ENCODE data around the gene CDC73.

GRCh38 chr1:193176788-193177187 lies 55.0 kb downstream of the CDC73 start:
- TF ChIP-seq, protein P1, sequence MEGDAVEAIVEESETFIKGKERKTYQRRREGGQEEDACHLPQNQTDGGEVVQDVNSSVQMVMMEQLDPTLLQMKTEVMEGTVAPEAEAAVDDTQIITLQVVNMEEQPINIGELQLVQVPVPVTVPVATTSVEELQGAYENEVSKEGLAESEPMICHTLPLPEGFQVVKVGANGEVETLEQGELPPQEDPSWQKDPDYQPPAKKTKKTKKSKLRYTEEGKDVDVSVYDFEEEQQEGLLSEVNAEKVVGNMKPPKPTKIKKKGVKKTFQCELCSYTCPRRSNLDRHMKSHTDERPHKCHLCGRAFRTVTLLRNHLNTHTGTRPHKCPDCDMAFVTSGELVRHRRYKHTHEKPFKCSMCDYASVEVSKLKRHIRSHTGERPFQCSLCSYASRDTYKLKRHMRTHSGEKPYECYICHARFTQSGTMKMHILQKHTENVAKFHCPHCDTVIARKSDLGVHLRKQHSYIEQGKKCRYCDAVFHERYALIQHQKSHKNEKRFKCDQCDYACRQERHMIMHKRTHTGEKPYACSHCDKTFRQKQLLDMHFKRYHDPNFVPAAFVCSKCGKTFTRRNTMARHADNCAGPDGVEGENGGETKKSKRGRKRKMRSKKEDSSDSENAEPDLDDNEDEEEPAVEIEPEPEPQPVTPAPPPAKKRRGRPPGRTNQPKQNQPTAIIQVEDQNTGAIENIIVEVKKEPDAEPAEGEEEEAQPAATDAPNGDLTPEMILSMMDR (IDR thresholded peaks at IDR 0.05; ENCODE audit: insufficient read depth, low read length, poor library complexity, severe bottlenecking) = no peak
- no peak for TF ChIP-seq EZH2phosphoT487 (conservative IDR thresholded peaks at IDR 0.05; ENCODE audit: low read length)

All from SU-DHL-6 (cell line).